SJCRH30 (cell line): ENCODE data around the gene RIPK3. TPM values are rescaled to one million over a fixed set of nuclear protein-coding genes. Genes with fewer than 3 reads are reported as not detected.
"Not testable (repeated sequence)": the region's sequence is repeated elsewhere in the genome, so short reads cannot be mapped to it uniquely, and the experiment has no call there.

Source experiments
- DNase-seq, 2 experiments: peaks; one replicate each; pipeline ENCODE4 v3.0.0-alpha.2; 2015 to 2020
- H3K27ac ChIP-seq: fragments of 250-450 bp; sonication (Bioruptor Pico); 2 replicates; pipeline ENCODE4 v1.5.1; 2020; ENCODE audit warnings: mild to moderate bottlenecking, moderate library complexity
- H3K27me3 ChIP-seq: fragments of 250-450 bp; sonication (Bioruptor Pico); 2 replicates; pipeline ENCODE4 v1.5.1; 2020; ENCODE audit warnings: mild to moderate bottlenecking, moderate library complexity
- H3K36me3 ChIP-seq: fragments of 250-450 bp; sonication (Bioruptor Pico); 2 replicates; pipeline ENCODE4 v1.5.1; 2020; ENCODE audit warnings: mild to moderate bottlenecking, moderate library complexity
- H3K4me1 ChIP-seq: fragments of 250-450 bp; sonication (Bioruptor Pico); 2 replicates; pipeline ENCODE4 v1.5.1; 2020; ENCODE audit warnings: mild to moderate bottlenecking, moderate library complexity
- H3K4me3 ChIP-seq: fragments of 250-450 bp; sonication (Bioruptor Pico); 2 replicates; pipeline ENCODE4 v1.5.1; 2020; ENCODE audit warnings: mild to moderate bottlenecking, moderate library complexity
- H3K9me3 ChIP-seq: fragments of 250-450 bp; sonication (Bioruptor Pico); replicated peaks from 2 replicates; pipeline ENCODE4 v1.5.1; 2020; ENCODE audit warnings: mild to moderate bottlenecking, moderate library complexity
- total RNA-seq: library from RNA; depleted of rRNA; stranded (reverse); fragments of >200 nt; shearing (Covaris generic); gene quantifications from 2 replicates; pipeline ENCODE4 v1.2.3, GENCODE V29; 2014; rRNA removed

RIPK3 gene
- not detected in 2 replicates for total RNA-seq

DNA sequence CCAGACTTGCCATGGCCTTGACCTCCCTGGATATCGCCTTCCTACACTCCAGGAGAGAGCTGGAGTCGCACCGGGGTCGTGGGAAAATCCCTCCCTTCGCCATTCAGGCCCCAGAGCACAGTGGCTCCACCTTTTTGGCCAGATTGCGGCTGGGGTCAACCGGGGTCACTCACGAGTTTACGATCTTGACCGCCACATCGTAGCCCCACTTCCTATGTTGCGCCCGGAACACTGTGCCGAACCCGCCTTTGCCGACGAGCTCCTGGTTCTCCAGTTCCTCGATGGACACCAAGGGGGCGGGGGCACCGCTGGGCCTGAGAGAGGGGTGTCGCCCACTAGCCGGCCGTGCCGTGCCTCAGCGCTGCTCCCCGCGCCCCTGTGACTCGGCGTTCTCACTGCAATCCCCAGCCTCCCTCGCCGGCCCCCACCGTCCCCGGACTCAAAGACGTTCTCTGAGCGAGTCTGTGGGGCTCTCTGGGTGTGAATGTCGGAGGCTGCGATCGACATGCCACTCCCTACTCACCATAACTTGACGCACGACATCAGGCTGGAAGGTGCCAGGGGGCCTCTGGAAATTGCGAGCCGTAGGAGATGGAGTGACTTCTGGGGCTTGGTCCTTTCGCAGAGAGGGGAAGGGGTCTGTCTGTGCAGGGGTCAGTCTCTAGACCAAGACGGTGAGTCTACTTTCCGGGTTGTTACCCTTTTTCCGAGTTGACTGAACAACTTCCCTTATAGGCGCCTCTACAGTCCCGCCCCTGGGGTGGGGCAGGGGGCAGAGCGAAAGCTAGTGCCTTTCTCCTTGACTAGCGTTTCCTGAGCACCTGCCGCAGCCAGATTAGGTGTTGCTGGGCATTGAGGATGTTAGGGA is at the start of gene RIPK3:
TSS of gene RIPK3 (minus strand) at position 708 of the 868 bp plus-strand sequence. CDS start at position 543, 165 bp downstream.
- Histone ChIP-seq H3K9me3 (no peaks in the 10 kb centered on the region), H3K27ac (no peak within 1 kb of the TSS), H3K36me3 (no peaks in the 10 kb centered on the region), H3K4me3 (no peak within 1 kb of the TSS), H3K4me1 (no peaks in the 10 kb centered on the region), H3K27me3 (peaks cover 7% of the 10 kb centered on the region; the same call in 1 of the 2 replicates)
- DNase-seq: no peak

DNA sequence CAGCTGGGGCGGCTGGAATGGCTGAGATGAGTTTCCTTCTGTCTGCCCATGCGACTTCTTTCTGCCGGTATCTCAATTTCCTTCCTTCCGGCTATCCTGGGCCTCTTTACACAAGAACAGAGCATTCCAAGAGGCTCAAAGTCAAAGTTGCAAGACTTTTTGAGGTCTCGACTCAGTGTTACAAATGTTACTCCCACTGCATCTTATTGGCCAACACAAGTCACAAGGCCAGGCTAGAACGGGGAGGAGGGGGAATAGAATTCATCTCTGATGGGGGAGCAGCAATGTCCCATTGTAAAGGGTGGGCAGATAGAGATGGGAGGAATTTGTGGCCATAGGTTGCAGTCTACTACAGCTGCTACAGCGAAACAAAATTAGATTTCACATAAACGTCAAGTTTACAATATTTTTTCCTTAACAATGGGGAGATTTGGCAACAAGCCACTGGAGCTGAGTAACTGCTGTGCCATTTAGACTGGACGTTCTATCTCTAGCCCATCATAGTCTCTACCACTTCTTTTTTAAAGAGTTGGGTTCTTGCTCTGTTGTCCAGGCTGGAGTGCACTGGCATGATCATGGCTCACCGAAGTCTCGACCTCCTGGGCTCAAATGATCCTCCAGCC is 49.5 kb upstream of the RIPK3 start:
- H3K4me3 ChIP-seq: peak overlapping the region; percentile 42
- DNase-seq: peak; percentile 62 to 83
- no peaks in the 10 kb centered on the region for H3K9me3 ChIP-seq
- H3K27me3 ChIP-seq: no peaks in the 10 kb centered on the region
- peaks cover 23% of the 10 kb centered on the region for H3K4me1 ChIP-seq
- H3K27ac ChIP-seq: peak overlapping the region; percentile 85
- no peaks in the 10 kb centered on the region for H3K36me3 ChIP-seq

DNA sequence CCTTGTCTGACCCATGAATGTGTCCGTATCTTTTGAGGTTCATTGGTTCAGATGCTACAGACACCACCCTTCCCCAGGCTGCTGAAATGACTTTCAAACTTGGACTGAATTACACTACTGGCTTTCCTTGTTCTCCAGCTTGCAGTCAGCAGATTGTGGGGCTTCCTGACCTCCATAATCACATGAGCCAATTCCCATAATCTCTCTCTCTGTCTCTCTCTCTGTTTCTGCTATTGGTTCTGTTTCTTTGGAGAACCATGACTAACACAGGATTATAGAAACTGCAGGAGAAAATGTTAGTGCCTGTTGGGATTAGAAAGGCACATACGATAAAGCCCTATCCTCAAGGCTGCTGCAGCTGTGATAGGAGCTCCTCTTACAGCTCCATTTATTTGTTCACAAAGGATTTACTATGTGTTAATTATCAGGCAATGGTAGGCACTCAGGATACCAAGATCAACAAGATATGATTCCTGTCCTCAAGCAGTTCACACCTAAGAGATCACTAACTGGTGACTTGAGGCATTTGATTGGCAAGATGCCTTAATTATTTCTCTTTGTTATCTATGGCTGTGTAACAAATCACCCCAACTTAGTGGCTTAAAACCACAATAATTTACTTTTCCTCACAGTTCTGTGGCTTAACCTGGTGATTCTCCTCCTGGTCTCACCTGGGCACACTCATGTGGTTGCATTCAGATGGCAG is 48.8 kb upstream of the RIPK3 start:
- peak; percentile 44 to 81 for DNase-seq
- peaks cover 23% of the 10 kb centered on the region for H3K4me1 ChIP-seq
- peak overlapping the region; percentile 85 for H3K27ac ChIP-seq
- H3K9me3 ChIP-seq: no peaks in the 10 kb centered on the region
- no peaks in the 10 kb centered on the region for H3K36me3 ChIP-seq
- H3K27me3 ChIP-seq: no peaks in the 10 kb centered on the region
- H3K4me3 ChIP-seq: peak overlapping the region; percentile 42

DNA sequence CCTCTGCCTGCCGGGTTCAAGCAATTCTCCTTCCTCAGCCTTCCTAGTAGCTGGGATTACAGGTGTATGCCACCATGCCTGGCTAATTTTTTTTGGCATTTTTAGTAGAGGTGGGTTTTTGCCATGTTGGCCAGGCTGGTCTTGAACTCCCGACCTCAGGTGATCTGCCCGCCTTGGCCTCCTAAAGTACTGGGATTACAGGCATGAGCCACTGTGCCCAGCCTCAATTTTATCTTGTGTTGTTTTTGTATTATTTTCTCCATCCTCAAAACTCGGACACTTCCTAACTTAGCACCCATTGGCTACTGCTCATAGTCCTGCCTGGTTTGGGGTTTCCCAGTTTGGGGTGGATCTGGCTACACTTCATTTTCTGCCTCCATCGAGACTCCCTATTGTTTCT is 47.8 kb upstream of the RIPK3 start:
- H3K4me3 ChIP-seq, H3K27me3 ChIP-seq, H3K9me3 ChIP-seq, H3K36me3 ChIP-seq, DNase-seq: not testable (repeated sequence)
- Histone ChIP-seq H3K4me1 (peaks cover 21% of the 10 kb centered on the region), H3K27ac (peak overlapping the region; percentile 85)

DNA sequence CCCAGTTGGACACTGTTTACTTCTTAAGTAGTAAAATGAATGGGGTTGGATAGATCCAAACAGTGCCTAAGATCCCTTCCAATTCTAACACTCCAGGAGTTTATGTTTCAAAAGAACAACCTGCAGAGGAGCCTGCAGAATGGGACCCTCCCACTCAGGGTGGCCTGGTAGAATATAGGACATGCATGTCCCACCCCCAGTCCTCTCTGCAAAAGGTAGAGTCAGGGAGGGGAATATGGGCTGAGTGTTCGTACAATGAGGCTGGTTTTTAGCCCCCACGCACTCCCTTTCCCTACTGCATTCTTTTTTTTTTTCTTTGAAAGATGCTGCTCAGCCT is 47.2 kb upstream of the RIPK3 start:
- Histone ChIP-seq H3K27me3 (no peaks in the 10 kb centered on the region), H3K36me3 (no peaks in the 10 kb centered on the region), H3K4me1 (peaks cover 16% of the 10 kb centered on the region), H3K4me3 (no peak overlapping the region), H3K27ac (no peak overlapping the region), H3K9me3 (no peaks in the 10 kb centered on the region)
- no peak for DNase-seq

DNA sequence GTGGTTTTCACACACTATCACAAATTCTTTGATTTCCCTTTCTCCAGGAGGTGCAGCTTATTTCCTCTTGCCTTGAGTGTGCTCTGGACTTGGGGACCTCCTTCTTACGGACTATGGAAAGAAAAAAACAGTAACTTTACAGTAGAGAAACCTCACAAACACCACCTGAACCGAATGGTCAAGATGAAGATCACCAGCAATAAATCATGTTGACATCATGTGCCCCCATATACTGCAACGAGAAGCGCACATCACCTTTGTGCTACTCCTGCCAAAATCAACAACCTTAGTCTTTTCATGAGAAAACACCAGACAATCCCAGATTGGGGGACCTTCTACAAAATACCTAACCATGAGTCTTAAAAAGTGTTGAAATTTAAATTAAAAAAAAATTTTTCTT is 45.7 kb upstream of the RIPK3 start:
- DNase-seq: no peak
- no peaks in the 10 kb centered on the region for H3K36me3 ChIP-seq
- no peaks in the 10 kb centered on the region for H3K27me3 ChIP-seq
- no peak overlapping the region for H3K4me3 ChIP-seq
- no peaks in the 10 kb centered on the region for H3K9me3 ChIP-seq
- no peak overlapping the region for H3K27ac ChIP-seq
- H3K4me1 ChIP-seq: peaks cover 16% of the 10 kb centered on the region

DNA sequence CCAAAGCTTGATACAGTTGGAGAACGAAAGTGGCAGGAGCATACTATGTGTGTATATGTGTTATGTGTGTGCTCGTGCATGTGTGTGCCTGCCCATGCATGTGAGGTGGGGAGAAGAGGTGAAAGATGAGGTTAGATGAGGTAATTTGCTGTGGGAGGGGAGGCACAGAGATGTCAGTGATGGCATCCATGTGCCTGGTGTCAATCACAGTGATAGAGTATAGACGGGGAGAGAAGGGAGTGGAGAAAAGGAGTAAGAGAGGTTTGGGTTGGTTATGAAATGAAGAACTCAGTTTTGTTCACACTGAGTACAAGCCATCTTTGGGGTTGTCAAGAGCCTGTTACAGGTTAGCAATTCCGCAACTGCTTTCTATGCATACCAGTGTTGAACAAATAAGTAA is 44.4 kb upstream of the RIPK3 start:
- Histone ChIP-seq H3K4me3 (no peak overlapping the region), H3K9me3 (no peaks in the 10 kb centered on the region), H3K27me3 (no peaks in the 10 kb centered on the region), H3K4me1 (peaks cover 14% of the 10 kb centered on the region), H3K36me3 (no peaks in the 10 kb centered on the region), H3K27ac (no peak overlapping the region)
- DNase-seq: no peak

DNA sequence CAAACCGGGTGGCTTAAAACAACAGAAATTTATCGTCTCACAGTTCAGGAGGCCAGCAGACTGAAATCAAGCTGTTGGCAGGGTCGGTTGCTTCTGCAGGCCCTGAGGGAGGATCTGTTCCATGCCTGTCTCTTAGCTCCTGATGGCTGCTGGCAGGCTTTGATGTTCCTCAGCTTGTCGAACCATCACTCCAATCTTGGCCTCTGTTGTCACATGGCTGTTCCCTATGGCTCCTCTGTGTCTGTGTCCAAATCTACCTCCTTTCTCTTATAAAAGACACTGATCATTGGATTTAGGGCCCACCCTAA is 42.2 kb upstream of the RIPK3 start:
- Histone ChIP-seq H3K9me3 (no peaks in the 10 kb centered on the region), H3K4me3 (no peak overlapping the region), H3K36me3 (peaks cover under 1% of the 10 kb centered on the region), H3K27ac (no peak overlapping the region), H3K27me3 (no peaks in the 10 kb centered on the region), H3K4me1 (no peaks in the 10 kb centered on the region)
- DNase-seq: no peak

DNA sequence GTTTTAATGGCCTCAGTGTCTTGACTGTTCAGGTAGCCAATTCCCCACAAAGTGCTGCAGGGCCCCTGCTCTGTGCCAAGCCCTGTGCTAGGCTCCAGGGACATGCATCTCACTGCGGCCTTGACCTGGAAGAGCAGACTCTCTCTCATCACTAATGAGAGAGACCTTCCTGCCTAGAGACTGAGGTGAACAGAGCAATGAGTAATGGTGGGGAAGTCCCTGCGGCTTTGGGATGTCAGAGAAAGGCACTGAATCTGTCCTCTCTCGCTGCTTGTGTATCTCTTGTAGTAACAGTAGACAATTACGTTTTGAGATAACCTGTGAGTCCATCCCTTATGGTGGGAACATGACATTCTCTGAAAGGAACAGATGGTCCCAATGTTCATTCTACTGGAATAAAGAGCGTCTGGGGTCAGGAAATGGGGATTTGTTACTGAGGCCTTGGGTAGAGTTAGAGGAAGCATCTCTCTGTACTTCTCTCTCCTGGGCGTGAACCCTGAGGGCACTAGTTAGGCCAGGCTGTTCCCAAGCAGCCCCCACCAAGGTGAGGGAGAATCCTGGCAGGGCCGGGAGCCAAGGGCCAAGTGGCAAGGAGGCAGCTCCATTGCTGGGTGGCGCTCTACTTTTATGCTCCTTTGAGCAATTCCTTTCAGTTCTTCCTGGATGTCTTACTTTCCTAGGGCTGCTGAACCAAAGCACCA is 41.7 kb upstream of the RIPK3 start:
- no peaks in the 10 kb centered on the region for H3K27me3 ChIP-seq
- no peak for DNase-seq
- H3K9me3 ChIP-seq: no peaks in the 10 kb centered on the region
- no peaks in the 10 kb centered on the region for H3K4me1 ChIP-seq
- H3K4me3 ChIP-seq: no peak overlapping the region
- H3K36me3 ChIP-seq: peaks cover 5% of the 10 kb centered on the region
- H3K27ac ChIP-seq: no peak overlapping the region

DNA sequence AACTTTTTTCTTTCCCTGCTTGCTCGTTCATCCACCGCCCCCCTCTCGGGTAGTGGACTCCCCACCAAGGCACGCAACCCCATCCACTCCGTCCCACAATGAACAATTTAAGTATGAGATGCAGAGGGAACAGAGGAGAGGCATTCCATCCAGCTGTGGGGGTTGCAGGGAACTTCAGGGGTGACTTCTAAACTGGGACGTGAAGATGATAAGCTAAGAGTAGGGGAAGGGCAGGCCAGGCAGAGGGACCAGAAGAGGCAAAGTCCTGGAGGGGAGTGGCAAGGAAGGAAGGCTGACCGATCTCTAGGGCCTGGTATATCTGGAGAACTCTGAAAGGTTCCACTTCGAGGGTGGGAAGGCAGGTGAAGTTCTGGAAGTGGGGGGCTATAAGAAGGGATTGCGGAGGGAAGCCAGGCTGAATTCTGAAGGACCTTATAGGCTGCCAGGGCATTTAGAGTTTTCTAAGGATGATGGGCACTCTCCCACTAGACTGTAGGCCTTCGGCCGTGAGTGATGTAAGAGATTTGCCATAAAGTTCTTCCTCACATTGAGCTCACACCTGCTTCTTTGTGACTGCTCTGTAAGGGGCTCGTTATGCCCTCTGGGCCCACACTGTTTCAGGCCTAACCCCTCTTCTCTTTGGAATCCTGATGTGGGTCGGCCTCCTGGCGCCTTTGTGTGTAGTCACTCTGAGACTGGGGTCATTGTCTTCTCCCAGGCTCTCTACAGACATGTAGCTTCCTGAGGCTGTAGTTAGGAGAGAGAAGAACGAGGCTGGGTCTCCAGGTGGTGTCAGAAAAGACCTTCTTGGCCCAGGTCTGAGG is 40.3 kb upstream of the RIPK3 start:
- no peak overlapping the region for H3K27ac ChIP-seq

DNA sequence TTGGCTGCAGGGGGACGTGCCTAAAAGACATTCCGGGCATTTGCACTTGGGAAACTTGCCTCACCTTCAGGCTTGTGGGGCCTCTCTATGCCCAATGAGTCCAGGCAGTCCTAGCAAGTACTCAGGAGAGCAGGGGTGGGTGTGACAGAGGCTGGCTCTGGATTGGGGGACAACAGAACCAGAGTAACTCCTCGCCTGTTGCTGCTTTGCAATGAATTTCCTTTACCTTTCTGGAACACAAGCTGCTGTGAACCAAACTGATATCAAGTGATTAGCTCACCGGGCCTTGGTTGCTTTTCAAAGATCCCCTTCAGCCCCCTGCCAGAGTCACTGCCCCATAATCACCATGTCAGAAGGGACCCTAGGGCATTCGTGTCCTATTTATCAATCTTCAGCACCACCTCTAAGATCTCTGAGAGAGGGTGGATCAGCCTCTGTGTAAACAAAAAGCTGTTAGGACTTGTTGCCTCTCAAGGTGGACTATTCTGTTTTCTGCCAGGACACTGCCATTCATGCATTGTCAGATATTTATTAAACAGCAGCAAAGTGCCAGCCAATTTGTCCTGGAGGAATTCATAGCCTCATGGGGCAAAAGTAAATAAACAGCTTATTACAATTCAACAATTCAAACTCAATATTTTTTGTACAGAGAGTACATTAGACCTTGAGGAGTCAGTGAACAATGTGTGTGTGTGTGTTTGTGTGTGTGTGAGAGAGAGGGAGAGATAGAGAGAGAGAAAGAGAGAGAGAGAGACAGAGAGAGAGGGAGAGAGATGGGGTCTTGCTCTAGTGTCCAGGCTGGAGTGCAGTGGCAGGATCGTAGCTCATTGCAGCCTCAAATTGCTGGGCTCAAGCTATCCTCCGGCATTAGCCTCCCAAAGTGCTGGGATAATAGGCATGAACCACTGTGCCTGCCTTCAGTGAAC is 39.5 kb upstream of the RIPK3 start:
- no peaks in the 10 kb centered on the region for H3K9me3 ChIP-seq
- no peaks in the 10 kb centered on the region for H3K4me1 ChIP-seq
- no peak overlapping the region for H3K4me3 ChIP-seq
- no peaks in the 10 kb centered on the region for H3K27me3 ChIP-seq
- H3K27ac ChIP-seq: no peak overlapping the region
- DNase-seq: no peak
- peaks cover 5% of the 10 kb centered on the region for H3K36me3 ChIP-seq

More for the DNA sequence above, 40.3 kb upstream of the RIPK3 start:
- H3K36me3 ChIP-seq: peaks cover 5% of the 10 kb centered on the region
- no peak overlapping the region for H3K4me3 ChIP-seq
- H3K27me3 ChIP-seq: no peaks in the 10 kb centered on the region
- no peaks in the 10 kb centered on the region for H3K4me1 ChIP-seq
- no peak for DNase-seq
- no peaks in the 10 kb centered on the region for H3K9me3 ChIP-seq

DNA sequence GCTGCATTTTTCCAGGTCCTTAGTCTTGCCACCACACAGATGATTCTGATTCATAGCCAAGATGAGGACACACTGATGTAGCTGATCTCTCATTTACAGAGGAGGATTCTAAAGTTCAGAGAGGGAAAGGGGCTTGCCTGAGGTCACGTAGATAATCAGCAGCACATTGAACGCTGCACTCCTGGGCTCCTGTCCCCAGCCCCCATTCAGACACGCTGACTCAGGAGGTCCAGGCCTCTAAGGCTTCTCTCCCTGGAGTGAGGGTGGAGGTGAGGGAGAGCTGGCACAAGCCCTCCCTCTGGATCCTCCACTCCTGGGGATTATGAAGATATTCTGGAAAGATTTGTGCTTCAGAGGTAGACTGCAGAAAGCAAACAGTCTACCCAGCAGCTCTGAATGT is 38.5 kb upstream of the RIPK3 start:
- Histone ChIP-seq H3K4me3 (no peak overlapping the region), H3K9me3 (no peaks in the 10 kb centered on the region), H3K27me3 (no peaks in the 10 kb centered on the region), H3K27ac (no peak overlapping the region), H3K4me1 (no peaks in the 10 kb centered on the region), H3K36me3 (peaks cover 9% of the 10 kb centered on the region)
- DNase-seq: no peak

DNA sequence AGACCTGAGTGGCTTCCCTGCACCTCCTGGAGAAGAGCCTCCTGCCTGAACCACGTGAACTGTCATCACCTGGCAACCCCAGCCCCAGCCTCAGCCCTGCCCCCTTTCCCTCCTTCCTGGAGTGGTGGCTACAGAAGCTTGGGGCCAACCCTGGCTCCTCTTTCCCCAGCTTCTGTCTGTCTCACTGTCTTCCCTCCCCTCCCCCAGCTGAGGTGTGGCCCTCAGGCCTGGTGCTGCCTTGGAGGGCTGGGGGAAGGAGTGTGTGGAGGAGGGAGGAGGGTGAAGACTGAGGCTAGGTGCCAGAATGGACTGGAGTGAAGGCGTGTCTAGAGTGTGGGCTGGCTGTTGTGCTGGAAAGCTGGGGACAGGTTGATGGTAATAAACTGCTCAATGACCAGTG is 37.9 kb upstream of the RIPK3 start:
- Histone ChIP-seq H3K36me3 (peaks cover 14% of the 10 kb centered on the region), H3K4me3 (no peak overlapping the region), H3K27ac (no peak overlapping the region), H3K9me3 (no peaks in the 10 kb centered on the region), H3K4me1 (no peaks in the 10 kb centered on the region; the same call in 1 of the 2 replicates), H3K27me3 (no peaks in the 10 kb centered on the region)
- DNase-seq: no peak
